ENCODE data around the gene NEK1. TPM values are rescaled to one million over a fixed set of nuclear protein-coding genes. Genes with fewer than 3 reads are reported as not detected.

NEK1 gene
- total and polyA plus RNA-seq, 2 of the 4 experiments (the other 2 are of a cell fraction), result 3.3 to 3.9 TPM

DNA sequence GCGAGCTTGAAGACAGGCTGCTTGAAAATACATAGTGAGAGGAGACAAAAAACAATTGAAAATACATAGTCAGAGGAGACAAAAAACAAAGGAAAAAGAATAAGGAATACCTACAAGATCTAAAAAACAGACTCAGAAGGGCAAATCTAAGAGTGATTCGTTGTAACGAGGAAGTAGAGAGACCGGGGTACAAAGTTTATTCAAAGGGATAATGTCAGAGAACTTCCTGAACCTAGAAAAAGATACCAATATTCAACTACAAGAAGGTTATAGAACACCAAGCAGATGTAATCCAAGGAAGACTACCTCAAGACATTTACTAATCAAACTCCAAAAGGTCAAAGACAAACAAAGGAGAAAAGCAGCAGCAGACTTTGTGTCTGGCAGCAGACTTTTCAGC, 165.6 kb downstream of the NEK1 start:
- Histone ChIP-seq H3K4me3 (ENCODE audit: insufficient read depth, low read depth, low read length) (no peak overlapping the region), H4K8ac (ENCODE audit: low read depth in 2 of 2, low read length in 2 of 2) (no peak overlapping the region), H3K27ac (ENCODE audit: insufficient read depth, low read length) (no peak overlapping the region), H3K23ac (ENCODE audit: low read depth, low read length) (no peak overlapping the region), H2AK9ac (replicated peaks; ENCODE audit: low read depth, low read length, poor library complexity) (no peak overlapping the region), H2BK120ac (ENCODE audit: low read depth, low read length) (no peak overlapping the region), H3K14ac (replicated peaks; ENCODE audit: low read depth, low read length) (no peak overlapping the region), H4K20me1 (ENCODE audit: insufficient read depth, low read length) (no peaks in the 10 kb centered on the region), H4K5ac (ENCODE audit: low read depth, low read length) (no peak overlapping the region), H2AK5ac (ENCODE audit: low read depth, low read length) (no peak overlapping the region), H4K91ac (ENCODE audit: insufficient read depth, low read depth, low read length) (no peak overlapping the region), H3K36me3 (ENCODE audit: control insufficient read depth, insufficient read depth, low read length) (no peaks in the 10 kb centered on the region), H2AFZ (replicated peaks; ENCODE audit: low read length, poor library complexity) (no peak overlapping the region), H2BK5ac (ENCODE audit: low read depth, low read length, poor library complexity, severe bottlenecking) (no peak overlapping the region), H3K4me1 (ENCODE audit: control insufficient read depth, insufficient read depth, low read length) (no peaks in the 10 kb centered on the region), H3K9me1 (ENCODE audit: insufficient read depth, low read length) (no peaks in the 10 kb centered on the region), H3K27me3 (ENCODE audit: control insufficient read depth, insufficient read depth, low read length) (no peaks in the 10 kb centered on the region), H2BK15ac (ENCODE audit: low read depth, low read length) (no peak overlapping the region), H3K56ac (ENCODE audit: extremely low read depth, insufficient read depth, low read length) (no peak overlapping the region), H3K4me2 (ENCODE audit: low read depth, low read length) (no peak overlapping the region), H3K9ac (ENCODE audit: low read depth, low read length) (no peak overlapping the region), H3K4ac (ENCODE audit: low read depth, low read length) (no peak overlapping the region), H3K18ac (ENCODE audit: low read depth, low read length) (no peak overlapping the region), H3K9me3 (ENCODE audit: control insufficient read depth, insufficient read depth, low read length) (peaks cover 5% of the 10 kb centered on the region; the same call in 1 of the 2 replicates), H2BK20ac (ENCODE audit: low read depth, low read length) (no peak overlapping the region), H3K79me1 (ENCODE audit: low read depth in 1 of 2, low read length in 2 of 2) (peaks cover 0 to 3% of the 10 kb centered on the region in 2 experiments; a peak in 2 of 4 replicates)
- CTCF ChIA-PET, result no interaction called here
- POLR2A ChIA-PET (ENCODE audit: unreplicated experiment), result no interaction called here
- TF ChIP-seq NFE2L2 (IDR thresholded peaks at IDR 0.05; ENCODE audit: low read depth, low read length) (no peak), MAZ (IDR thresholded peaks at IDR 0.05; ENCODE audit: borderline replicate concordance, low read depth, low read length) (no peak)
- TF ChIP-seq, protein P1, sequence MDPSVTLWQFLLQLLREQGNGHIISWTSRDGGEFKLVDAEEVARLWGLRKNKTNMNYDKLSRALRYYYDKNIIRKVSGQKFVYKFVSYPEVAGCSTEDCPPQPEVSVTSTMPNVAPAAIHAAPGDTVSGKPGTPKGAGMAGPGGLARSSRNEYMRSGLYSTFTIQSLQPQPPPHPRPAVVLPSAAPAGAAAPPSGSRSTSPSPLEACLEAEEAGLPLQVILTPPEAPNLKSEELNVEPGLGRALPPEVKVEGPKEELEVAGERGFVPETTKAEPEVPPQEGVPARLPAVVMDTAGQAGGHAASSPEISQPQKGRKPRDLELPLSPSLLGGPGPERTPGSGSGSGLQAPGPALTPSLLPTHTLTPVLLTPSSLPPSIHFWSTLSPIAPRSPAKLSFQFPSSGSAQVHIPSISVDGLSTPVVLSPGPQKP (IDR thresholded peaks at IDR 0.05; ENCODE audit: borderline replicate concordance, low read depth, low read length), result no peak
- TF ChIP-seq, protein P2, sequence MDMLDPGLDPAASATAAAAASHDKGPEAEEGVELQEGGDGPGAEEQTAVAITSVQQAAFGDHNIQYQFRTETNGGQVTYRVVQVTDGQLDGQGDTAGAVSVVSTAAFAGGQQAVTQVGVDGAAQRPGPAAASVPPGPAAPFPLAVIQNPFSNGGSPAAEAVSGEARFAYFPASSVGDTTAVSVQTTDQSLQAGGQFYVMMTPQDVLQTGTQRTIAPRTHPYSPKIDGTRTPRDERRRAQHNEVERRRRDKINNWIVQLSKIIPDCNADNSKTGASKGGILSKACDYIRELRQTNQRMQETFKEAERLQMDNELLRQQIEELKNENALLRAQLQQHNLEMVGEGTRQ (IDR thresholded peaks at IDR 0.05; ENCODE audit: low read depth, low read length), result no peak
- dilution Hi-C loops (cut with HindIII; ENCODE audit: low sequenced_read_pairs, unreplicated experiment), result no loop called here
- no peak for ATAC-seq (ENCODE audit: low read depth)
- DNase-seq, result no peak
- intact Hi-C loops (cut with micrococcal nuclease), result no loop called here
- no CpG with 5 or more reads among the region's 4 CpGs for WGBS, 2 experiments (ENCODE audit: extremely low coverage in 2 of 2, insufficient read length in 1 of 2)
- BruUV-seq (replicated peaks), result no TSS peak
- in situ Hi-C loops (cut with MboI; ENCODE audit: low sequenced_read_pairs), result no loop called here

Measured in IMR-90 (cell line).